Motor neuron (in vitro differentiated cells): ENCODE measurements around the gene DES. TPM values are rescaled to one million over a fixed set of nuclear protein-coding genes. Genes with fewer than 3 reads are reported as not detected.

Experiments
- ATAC-seq, 8 experiments: fragments of 200-7000 bp; cut with Tn5 transposase; replicated peaks in 6 of 8; 2 replicates each; pipeline ENCODE4 v1.8.0; 2021; ENCODE audit warnings: mild to moderate bottlenecking in 8 of 8, moderate library complexity in 8 of 8
- H3K27ac ChIP-seq, 2 donors: fragments of 250-450 bp; sonication (Bioruptor Pico); 2 replicates each; pipeline ENCODE4 v1.9.0; 2021; ENCODE audit warnings: antibody characterized with exemption in 2 of 2, mild to moderate bottlenecking in 2 of 2, moderate library complexity in 1 of 2
- H3K4me1 ChIP-seq, 2 donors: fragments of 250-450 bp; sonication (Bioruptor Pico); replicated peaks in 1 of 2; 2 replicates each; pipeline ENCODE4 v1.6.1; 2021; ENCODE audit warnings: antibody characterized with exemption in 2 of 2, mild to moderate bottlenecking in 2 of 2, moderate library complexity in 1 of 2
- H3K4me3 ChIP-seq, 5 donors: fragments of 250-450 bp; sonication (Bioruptor Pico); 2 replicates each; pipeline ENCODE4 v1.9.0; 2021; ENCODE audit warnings: antibody characterized with exemption in 5 of 5, mild to moderate bottlenecking in 5 of 5, moderate library complexity in 4 of 5
- WGBS, 10 experiments: fragments of 450-650 bp; shearing (Covaris generic); methylation state at CpG; one replicate each; pipeline ENCODE4 v1.0.0; 2022; 5-methylcytosine and 5-hydroxymethylcytosine counted together
- in situ Hi-C, 9 experiments: fragments of 400-800 bp; cut with MboI; loops; one replicate each; pipeline ENCODE4 v1.15.0; 2021; ENCODE audit warnings: low sequenced_read_pairs in 9 of 9, low pct_unique_long_range_greater_than_20kb in 2 of 9; ENCODE audit not compliant: unreplicated experiment in 9 of 9
- total RNA-seq, 8 experiments: library from RNA; unstranded; fragments of 300-600 nt; gene quantifications; 2 replicates each; pipeline versions ENCODE4 v1.2.3 to v1.2.4, GENCODE V29; 2022

Gene DES
- total RNA-seq, 8 experiments from 2014 or later = 0.33 to 1.0 (median 0.76) TPM; not detected in 2

- Histone ChIP-seq H3K4me3 (no peak overlapping the region), H3K4me1 (peaks cover 27 to 33% of the 10 kb centered on the region in 2 donors), H3K27ac (peak overlapping the region; percentile 44 to 65)
- in situ Hi-C loops = no loop called here
- ATAC-seq = peak; percentile 9 to 88 (median 32)
- WGBS, 10 experiments = 20 to 92% (median 72%) methylated on average over 1 to 5 of the region's 14 CpGs; no CpG with 5 or more reads in 6 of the 10 experiments
Measured at GRCh38 chr2:219459460-219460311, 41.5 kb downstream of the DES start.

DNA sequence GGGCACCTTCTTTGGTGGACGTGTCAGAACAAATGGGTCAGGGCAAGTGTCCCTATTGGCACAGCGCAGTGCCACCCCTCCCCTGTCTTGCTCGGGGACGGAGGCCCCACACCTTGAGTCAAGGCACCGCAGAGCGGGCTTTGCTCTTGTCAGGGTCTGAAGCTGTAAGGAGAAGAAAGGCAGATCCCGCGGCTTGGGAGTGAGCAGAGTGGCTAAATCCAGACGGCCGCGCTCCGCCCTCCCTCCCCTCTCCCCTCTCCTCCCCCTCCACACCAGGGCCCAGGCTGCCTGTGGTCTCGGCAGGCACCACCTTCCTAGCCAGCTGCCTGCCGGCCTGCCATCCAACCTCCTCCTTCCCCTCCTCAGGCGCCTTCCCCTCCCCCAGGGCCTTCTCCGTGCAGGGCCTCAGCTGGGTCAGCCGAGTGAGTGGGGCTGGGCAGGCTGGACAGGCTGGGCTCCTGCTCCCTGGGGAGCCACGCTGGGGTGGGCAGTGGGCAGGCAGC is 42.3 kb downstream of the DES start:
- Histone ChIP-seq H3K27ac (peak overlapping the region; percentile 44 to 65), H3K4me1 (peaks cover 27 to 33% of the 10 kb centered on the region in 2 donors), H3K4me3 (no peak overlapping the region)
- ATAC-seq = peak in 7 of 8 experiments; percentile 45 to 97 (median 95)
- 25 to 87% (median 53%) methylated on average over 1 to 3 of the region's 18 CpGs; no CpG with 5 or more reads in 6 of the 10 experiments for WGBS, 10 experiments
- in situ Hi-C loops = no loop called here

DNA sequence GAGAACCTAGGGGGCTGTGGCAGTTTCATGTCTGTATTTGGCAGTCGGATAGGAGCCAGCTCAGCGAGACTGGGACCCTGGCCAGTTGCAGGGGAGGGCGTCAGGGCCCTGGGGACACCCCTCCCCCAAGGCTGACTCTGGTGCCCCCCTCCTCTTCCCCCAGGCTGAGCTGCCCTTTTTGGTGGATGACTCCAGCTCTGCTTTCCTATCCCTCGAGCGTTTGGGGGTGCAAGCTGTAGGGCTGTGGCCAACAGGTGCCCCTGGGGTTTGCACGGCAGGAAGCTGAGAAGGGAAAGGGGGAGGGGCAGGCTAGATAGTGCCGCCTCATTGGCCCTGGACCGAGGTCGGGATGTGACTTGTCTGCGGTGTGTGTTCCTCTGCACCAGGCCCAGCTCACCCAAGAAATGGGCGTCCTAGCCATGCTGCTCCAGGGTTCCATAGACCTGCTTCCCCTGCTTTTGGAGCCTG is 42.9 kb downstream of the DES start:
- Histone ChIP-seq H3K27ac (peak overlapping the region in 1 of 2 donors; percentile 7), H3K4me1 (peaks cover 27 to 33% of the 10 kb centered on the region in 2 donors), H3K4me3 (no peak overlapping the region)
- peak in 1 of 8 experiments; percentile 33 for ATAC-seq
- 40 to 100% methylated on average over 1 to 3 of the region's 11 CpGs; no CpG with 5 or more reads in 8 of the 10 experiments for WGBS, 10 experiments
- in situ Hi-C loops = no loop called here

DNA sequence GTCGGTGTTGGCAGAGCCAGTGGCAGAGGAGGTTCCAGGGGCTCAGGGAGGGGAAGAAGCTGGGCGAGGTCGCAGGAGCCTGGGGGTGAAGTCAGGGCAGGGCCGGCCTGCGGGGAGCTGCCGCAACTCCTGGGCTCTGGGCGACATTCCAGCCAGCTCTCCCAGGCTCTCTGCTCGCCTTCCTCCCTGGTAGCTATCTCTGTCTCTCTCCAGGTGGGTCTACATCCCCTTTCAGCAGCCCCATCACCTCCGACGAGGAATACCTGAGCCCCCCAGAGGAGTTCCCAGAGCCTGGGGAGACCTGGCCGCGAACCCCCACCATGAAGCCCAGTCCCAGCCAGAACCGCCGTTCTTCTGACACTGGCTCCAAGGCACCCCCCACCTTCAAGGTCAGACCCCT is 43.5 kb downstream of the DES start:
- no peak for ATAC-seq
- peaks cover 27 to 33% of the 10 kb centered on the region in 2 donors for H3K4me1 ChIP-seq
- in situ Hi-C loops = no loop called here
- H3K4me3 ChIP-seq = no peak overlapping the region
- H3K27ac ChIP-seq = no peak overlapping the region
- 100% methylated on average over 2 of the region's 14 CpGs; no CpG with 5 or more reads in 8 of the 10 experiments for WGBS, 10 experiments

DNA sequence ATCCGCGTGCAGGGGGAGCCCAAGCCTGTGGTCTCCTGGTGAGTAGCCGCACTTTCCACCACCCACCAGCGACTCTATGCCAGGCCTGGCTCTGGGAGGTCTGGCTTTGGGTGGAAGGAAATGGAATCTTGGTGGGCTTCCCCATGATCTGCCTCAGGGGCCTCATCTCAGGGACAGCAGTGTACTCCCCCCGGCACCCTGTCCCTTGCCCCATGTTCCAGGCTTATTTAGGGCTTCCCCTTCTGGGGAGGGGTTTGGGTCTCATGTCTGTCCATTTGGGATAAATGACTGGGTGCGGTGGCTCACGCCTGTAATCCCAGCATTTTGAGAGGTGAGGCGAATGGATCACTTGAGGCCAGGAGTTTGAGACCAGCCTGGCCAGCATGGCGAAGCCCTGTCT is 44.2 kb downstream of the DES start:
- in situ Hi-C loops = no loop called here
- 86 to 100% (median 97%) methylated on average over 1 to 5 of the region's 9 CpGs; no CpG with 5 or more reads in 4 of the 10 experiments for WGBS, 10 experiments
- Histone ChIP-seq H3K27ac (no peak overlapping the region), H3K4me1 (peaks cover 29 to 33% of the 10 kb centered on the region in 2 donors), H3K4me3 (no peak overlapping the region)
- no peak for ATAC-seq

- in situ Hi-C loops = no loop called here
- ATAC-seq = no peak
- Histone ChIP-seq H3K27ac (no peak overlapping the region), H3K4me3 (no peak overlapping the region), H3K4me1 (peaks cover 21 to 25% of the 10 kb centered on the region in 2 donors)
- 77 to 100% (median 90%) methylated on average over 2 to 7 of the region's 21 CpGs; no CpG with 5 or more reads in 3 of the 10 experiments for WGBS, 10 experiments
Measured at GRCh38 chr2:219464286-219465032, 46.3 kb downstream of the DES start.

DNA sequence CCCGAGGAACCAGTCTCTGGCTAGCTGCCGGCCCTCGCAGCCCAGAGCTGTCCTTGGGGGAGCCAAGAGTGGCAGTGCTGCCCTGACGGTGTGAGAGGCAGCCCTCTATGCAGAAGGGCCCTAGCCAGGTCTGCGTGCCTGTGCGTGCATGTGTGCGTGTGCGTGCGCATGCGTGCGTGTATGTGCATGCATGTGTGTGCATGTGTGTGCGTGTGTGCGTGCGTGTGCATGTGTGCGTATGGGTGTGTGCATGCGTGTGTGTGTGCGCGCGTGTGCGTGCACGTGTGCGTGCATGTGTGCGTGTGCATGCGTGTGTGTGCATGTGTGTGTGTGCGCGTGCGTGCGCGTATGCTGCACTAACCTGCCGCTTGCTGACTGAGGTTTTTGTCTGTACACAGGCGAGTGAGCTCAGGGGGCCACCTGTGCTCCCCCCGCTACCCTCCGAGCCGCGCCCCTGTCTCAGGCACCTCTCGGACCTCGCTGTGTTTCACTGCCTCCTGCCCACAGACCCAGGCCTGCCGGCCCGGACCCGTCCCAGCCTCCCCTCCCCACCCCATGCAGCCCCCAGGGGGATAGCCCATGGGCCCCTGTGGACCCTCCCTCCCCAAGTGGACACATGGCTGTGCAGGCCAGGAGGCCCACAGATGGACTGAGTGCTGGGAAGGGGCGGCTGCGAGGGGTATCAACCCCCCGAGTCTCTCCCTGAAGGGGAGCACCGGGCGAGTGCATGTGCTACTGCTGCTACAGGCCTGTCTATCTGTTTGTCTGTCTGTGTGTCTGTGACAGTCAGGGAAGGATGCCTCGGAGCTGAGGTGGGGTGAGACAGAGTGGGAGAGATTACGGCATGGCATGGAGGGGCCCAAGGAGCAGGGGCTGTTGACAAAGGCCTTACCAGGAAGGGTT is 47.7 kb downstream of the DES start:
- no peak overlapping the region for H3K27ac ChIP-seq
- H3K4me3 ChIP-seq = no peak overlapping the region
- H3K4me1 ChIP-seq = peaks cover 13 to 14% of the 10 kb centered on the region in 2 donors
- no peak for ATAC-seq
- in situ Hi-C loops = no loop called here
- WGBS, 10 experiments = 55 to 100% (median 87%) methylated on average over 1 to 13 of the region's 47 CpGs; no CpG with 5 or more reads in 3 of the 10 experiments

GRCh38 chr2:219466816-219467735 is 48.9 kb downstream of the DES start:
- Histone ChIP-seq H3K27ac (no peak overlapping the region), H3K4me3 (no peak overlapping the region), H3K4me1 (peaks cover 10 to 11% of the 10 kb centered on the region in 2 donors)
- in situ Hi-C loops = no loop called here
- 68 to 100% (median 83%) methylated on average over 1 to 8 of the region's 28 CpGs; no CpG with 5 or more reads in 6 of the 10 experiments for WGBS, 10 experiments
- no peak for ATAC-seq

- Histone ChIP-seq H3K4me1 (peaks cover 10 to 11% of the 10 kb centered on the region in 2 donors), H3K4me3 (no peak overlapping the region), H3K27ac (no peak overlapping the region)
- WGBS, 10 experiments = 79 to 100% (median 83%) methylated on average over 1 to 2 of the region's 2 CpGs; no CpG with 5 or more reads in 4 of the 10 experiments
- in situ Hi-C loops = no loop called here
- no peak for ATAC-seq
Measured at GRCh38 chr2:219467736-219468075, 49.5 kb downstream of the DES start.

- Histone ChIP-seq H3K4me1 (peaks cover 10 to 11% of the 10 kb centered on the region in 2 donors), H3K27ac (no peak overlapping the region), H3K4me3 (no peak overlapping the region)
- no peak for ATAC-seq
- 80 to 100% methylated on average over 1 to 3 of the region's 23 CpGs; no CpG with 5 or more reads in 8 of the 10 experiments for WGBS, 10 experiments
- in situ Hi-C loops = no loop called here
Measured at GRCh38 chr2:219468410-219469185, 50.4 kb downstream of the DES start.

DNA sequence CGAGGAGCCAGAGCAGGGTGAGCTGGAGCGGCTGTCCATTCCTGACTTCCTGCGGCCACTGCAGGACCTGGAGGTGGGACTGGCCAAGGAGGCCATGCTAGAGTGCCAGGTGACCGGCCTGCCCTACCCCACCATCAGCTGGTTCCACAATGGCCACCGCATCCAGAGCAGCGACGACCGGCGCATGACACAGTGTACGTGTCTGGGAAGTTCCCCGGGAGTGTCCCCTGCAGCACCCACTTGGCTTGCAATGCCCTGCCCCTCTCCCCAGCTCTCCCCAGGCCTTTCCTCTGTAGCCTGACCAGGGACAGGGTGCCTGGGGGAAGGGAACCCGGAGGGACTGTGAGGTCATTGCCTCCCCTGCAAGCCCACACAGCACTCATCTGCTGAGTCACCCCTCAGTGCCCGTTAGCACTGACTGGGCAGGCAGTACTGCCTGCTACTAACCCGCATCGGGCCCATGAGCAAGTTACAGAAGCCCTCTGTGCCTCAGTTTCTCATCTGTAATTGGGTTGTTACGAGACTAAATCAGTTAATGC is 51.1 kb downstream of the DES start:
- peak in 6 of 8 experiments; percentile 21 to 98 (median 90) for ATAC-seq
- Histone ChIP-seq H3K4me3 (no peak overlapping the region), H3K4me1 (peaks cover 10 to 11% of the 10 kb centered on the region in 2 donors), H3K27ac (no peak overlapping the region)
- WGBS, 10 experiments = 20 to 100% (median 80%) methylated on average over 1 to 2 of the region's 16 CpGs; no CpG with 5 or more reads in 3 of the 10 experiments
- in situ Hi-C loops = no loop called here
